Fibroblast of skin of left biceps (primary cell): ENCODE measurements around the gene LRCH4.

Source experiments
- DNase-seq, 2 experiments: peaks; one replicate each; pipeline ENCODE4 v3.0.0-alpha.2; 2013; ENCODE audit warnings: low read depth in 2 of 2

The LRCH4 gene, protein sequence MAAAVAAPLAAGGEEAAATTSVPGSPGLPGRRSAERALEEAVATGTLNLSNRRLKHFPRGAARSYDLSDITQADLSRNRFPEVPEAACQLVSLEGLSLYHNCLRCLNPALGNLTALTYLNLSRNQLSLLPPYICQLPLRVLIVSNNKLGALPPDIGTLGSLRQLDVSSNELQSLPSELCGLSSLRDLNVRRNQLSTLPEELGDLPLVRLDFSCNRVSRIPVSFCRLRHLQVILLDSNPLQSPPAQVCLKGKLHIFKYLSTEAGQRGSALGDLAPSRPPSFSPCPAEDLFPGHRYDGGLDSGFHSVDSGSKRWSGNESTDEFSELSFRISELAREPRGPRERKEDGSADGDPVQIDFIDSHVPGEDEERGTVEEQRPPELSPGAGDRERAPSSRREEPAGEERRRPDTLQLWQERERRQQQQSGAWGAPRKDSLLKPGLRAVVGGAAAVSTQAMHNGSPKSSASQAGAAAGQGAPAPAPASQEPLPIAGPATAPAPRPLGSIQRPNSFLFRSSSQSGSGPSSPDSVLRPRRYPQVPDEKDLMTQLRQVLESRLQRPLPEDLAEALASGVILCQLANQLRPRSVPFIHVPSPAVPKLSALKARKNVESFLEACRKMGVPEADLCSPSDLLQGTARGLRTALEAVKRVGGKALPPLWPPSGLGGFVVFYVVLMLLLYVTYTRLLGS

DNA sequence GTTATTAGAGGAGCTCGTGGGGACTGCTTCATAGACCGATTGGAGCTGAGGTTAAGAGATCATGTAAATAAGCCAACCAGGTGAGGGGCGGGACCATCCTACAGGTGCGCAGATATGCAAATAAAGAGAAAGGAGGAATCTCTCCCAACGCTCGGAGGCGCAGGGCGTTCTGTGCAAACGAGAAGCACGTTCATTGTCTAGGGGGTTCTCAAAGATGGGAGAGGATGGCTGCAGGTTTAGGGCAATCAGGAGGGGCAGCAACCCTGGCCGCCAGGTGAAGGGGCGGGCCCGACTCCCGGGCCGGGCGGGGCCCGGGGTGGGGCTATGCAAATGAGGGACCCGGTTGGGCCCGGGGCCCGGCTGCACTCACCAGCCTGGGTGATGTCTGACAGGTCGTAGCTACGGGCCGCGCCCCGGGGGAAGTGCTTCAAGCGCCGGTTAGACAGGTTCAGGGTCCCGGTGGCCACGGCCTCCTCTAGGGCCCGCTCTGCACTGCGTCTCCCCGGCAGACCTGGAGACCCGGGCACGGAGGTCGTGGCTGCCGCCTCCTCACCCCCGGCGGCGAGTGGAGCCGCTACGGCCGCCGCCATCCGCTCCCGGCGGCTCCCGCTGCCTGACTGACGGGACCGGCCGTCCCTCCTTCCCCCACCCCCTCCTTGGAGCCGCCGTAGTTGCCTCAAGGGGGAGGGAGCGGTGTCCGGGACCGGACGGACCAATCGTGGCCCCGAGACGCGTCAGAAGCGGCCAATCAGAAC is at the start of gene LRCH4:
LRCH4 (minus strand) TSS at position 619 of the 755 bp plus-strand sequence; CDS start at position 590, 29 bp downstream.
- no peak for DNase-seq

- DNase-seq: no peak
Observed at GRCh38 chr7:100632951-100633717, 47.2 kb upstream of the LRCH4 start.

DNA sequence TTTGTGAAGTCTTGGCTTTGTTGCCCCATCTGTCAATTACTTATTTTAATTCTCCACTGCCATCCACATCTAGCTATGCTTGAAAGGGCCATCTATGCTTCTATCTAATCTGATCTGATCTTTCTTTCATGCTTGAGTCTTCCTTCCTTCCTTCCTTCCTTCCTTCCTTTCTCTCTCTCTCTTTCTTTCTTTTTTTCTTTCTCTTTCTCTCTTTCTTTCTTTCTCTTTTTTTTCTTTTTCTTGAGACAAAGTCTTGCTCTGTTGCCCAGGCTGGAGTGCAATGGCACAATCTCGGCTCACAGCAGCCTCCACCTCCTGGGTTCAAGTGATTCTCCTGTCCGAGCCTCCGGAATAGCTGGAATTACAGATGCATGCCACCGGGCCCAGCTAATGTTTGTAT is 44.1 kb upstream of the LRCH4 start:
- DNase-seq: no peak

- no peak for DNase-seq
Observed at GRCh38 chr7:100629117-100629716, 43.3 kb upstream of the LRCH4 start.

DNA sequence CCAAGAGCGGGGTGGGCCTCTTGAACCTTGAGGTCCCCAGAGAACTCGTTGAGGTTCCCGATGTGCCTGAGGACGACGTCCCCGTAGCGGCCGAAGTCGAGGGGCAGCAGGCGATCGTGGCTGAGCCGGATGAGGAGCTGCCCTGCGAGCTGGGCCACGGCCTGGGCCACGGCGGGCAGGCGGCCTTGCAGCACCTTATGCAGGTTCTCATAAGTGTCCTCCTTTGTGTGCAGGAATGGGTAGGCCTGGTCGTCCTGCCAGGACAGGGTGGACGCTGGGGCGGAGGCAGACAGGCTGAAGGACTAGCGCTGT is 41.3 kb upstream of the LRCH4 start:
- no peak for DNase-seq

- DNase-seq: peak; percentile 50 to 64
Observed at GRCh38 chr7:100626530-100627237, 40.8 kb upstream of the LRCH4 start.

GRCh38 chr7:100626055-100626454 is 40.1 kb upstream of the LRCH4 start:
- DNase-seq: no peak

DNA sequence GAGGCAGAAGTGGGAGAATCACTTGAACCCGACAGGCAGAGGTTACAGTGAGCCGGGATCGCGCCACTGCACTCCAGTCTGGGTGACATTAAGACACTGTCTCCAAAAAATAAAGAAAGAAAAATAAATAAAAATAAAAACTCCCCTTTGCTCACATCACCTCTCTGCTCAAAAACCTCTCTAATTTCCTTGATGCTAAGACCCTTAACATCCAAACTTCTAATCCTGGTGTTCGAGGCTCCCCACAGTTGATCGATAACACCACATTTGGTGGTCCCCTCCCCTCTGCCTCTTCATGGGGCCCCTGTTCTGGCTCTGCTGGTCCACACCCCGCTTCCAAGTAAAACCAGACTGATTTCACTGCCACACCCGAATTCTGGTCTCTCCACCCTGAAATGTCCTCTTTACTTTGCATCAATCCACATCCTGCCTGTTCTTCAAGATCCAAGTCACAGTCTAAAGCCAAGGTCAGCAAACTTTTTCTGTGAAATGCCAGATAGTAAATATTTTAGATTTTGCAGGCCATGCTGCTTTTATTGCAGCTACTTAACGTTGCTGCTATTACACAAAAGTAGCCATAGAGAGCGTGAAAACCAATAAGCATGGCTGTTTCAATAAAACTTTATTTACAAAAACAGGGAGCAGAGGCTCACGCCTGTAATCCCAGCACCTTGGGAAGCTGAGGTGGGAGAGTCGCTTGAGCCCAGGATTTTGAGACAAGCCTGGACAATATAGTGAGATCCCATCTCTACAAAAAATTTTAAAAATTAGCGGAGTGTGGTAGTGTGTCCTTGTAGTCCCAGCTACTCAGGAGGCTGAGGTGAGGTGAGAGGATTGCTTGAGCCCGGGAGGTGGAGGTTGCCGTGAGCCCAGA is 38.3 kb upstream of the LRCH4 start:
- DNase-seq: no peak

DNA sequence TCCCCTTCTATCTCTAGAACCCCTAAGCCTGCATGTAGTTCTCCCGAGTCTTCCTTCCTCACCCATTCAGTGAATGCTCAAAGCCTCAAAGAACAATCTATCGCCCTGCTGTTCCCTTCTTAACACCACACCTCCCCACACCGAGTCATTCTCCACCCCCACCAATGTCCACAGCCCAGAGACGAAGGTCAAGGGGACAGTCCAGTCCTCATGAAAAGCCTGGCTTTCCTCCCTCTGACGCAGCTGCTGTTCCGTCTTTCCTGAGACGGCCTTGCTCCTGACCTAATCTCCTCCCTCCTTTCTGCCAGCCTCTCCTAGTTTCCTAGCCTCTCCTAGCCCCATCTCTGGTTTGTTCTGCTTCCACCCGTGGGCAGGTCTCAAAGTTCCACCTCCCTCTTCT is 35.6 kb upstream of the LRCH4 start:
- no peak for DNase-seq

GRCh38 chr7:100620804-100621203 is 34.9 kb upstream of the LRCH4 start:
- no peak for DNase-seq

- DNase-seq: no peak
Observed at GRCh38 chr7:100620239-100620638, 34.3 kb upstream of the LRCH4 start.

GRCh38 chr7:100614308-100614861 is 28.5 kb upstream of the LRCH4 start:
- no peak for DNase-seq

DNA sequence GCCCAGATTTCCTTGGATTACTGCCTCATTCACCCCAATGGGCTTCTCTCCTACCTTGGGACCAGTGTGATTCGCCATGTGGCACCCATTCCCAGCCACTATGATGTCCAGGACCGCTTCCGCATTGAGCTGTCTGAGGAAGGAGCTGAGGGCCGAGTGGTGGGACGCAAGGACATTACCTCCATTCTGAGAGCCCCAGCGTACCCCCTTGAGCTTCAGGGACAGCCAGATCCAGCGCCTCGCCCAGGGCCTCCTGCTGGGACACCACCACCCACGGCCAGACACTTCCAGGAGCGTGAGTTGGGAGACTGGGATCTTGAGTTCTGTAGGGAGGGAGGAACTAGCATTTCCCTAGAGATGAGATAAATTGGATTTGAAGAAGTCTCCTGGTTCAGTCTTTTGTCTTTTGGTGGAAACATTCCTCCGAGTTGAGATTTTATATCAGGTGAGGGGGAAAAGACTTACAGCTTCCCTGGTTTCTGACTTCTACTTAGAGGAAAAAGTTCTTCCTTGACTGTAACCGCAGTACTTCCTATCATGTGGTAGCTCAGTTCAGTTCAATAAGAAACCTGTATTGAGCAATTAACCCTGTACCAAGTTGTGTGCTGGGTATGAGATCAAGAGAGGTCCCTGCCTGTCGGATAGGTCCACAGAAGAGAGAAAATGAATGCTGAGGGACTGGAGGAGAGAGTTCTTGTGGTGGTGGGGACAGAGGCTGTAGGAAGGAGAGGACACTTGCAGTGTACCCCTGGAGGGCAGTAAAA is 27.7 kb upstream of the LRCH4 start:
- DNase-seq: no peak

DNA sequence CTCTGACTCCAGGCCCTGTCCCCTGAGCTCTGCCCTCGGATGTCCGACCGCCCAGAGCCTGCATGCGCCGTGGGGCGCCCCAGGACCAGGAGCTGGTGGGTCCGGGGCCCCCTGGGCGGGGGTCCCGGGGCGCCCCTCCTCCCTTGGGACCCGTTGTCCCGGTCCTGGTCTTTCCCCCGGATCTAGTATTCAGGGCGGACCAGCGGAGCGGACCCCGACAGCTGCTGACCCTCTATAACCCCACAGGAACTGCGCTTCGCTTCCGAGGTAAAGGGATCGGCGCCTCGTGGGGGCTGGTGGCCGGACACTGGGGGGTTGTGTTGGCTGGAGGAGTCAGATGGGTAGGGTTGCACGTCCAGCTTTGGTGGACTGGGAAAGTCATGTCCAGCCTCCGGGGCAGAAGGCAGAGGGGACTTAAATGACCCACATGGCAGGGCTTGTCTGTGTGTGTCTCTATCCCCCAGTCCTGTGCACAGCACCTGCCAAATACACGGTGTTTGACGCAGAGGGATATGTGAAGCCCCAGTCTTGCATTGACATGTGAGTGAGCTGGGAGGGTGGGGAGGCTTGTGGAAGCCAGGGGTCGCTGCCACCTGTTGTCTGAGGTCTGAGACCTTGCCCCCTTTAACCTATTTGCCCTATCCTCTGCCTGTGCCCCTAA is 26.9 kb upstream of the LRCH4 start:
- no peak for DNase-seq

DNA sequence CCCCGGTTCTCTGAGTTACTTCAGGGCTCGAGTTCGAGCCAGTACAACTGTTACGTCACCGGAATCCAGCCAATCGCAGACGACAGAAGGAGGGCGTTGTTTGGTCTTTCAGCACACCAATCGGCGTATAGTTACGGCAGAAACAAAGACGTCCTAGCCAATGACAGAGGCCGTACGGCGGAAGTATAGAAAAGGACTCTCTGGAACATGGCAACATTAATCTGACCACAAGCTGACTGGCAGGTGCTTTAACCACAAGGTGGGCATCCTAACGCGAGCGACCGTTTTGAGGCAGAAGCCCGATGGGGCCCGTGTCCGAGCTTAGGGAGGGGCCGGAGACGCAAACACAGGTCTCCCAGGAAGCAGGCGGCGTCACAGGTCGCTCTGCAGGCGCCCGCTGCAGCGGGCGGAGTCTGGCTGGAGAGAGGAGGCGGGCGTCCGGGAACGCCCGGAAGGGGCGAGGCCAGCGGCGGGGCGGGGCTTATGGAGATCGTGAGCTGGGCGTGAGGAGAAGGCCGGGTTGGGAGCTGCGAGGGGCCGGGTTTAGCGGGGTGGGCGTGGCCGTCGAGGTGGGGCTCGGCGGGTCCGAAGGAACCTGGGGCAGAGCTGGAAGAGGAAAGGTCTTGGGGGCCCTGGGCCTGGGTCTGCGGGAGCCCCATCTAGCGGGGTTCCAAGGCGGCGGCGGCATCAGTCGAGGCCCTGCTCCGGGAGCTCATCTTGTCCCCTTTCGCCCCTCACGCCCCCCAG is 26.2 kb upstream of the LRCH4 start, which contains the start of gene MOSPD3:
MOSPD3 (plus strand) TSS at position 558 of the 747 bp plus-strand sequence. CDS start 252 bp downstream, outside the sequence.
- peak; percentile 98 for DNase-seq

GRCh38 chr7:100609958-100610357 is 24.0 kb upstream of the LRCH4 start:
- DNase-seq: no peak

DNA sequence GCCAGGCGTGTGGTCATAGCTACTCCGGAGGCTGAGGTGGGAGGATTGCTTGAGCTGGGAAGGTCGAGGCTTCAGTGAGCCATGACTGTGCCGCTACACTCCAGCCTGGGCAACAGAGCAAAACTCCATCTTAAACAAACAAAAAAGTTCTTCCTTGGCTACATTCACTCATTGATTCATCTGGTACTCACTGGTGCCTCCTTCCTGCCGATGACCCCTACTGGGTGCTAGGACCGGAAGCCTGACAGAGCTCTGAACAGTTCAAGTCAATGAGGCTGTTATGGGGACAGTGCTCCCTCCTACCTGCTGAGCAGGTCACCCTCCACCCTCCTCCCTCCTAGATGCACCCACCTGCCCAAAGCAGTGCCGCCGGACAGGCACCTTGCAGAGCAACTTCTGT is 21.2 kb upstream of the LRCH4 start:
- no peak for DNase-seq
